Aorta (tissue), 5 donors: ENCODE data around the gene C3. TPM values are rescaled to one million over a fixed set of nuclear protein-coding genes. Genes with fewer than 3 reads are reported as not detected.

Source experiments
- ATAC-seq: fragments of 200-7000 bp; cut with Tn5 transposase; one replicate; pipeline ENCODE4 v1.9.1; 2022; ENCODE audit warnings: moderate library complexity; ENCODE audit not compliant: low FRiP score
- DNase-seq, 2 donors: peaks; one replicate each; pipeline ENCODE4 v3.0.0-alpha.2; 2020
- H3K27ac ChIP-seq, 2 donors: one replicate each; pipeline ENCODE4 v1.5.1; 2013; ENCODE audit warnings: low read length in 2 of 2, mild to moderate bottlenecking in 2 of 2, moderate library complexity in 2 of 2, control low read depth in 1 of 2, inconsistent platforms in 1 of 2, low read depth in 1 of 2
- H3K27me3 ChIP-seq, 2 donors: one replicate each; pipeline ENCODE4 v1.6.1; 2013; ENCODE audit warnings: control low read depth in 1 of 2, low read length in 1 of 2, mild to moderate bottlenecking in 1 of 2, moderate library complexity in 1 of 2; ENCODE audit not compliant: insufficient read depth in 2 of 2, control insufficient read depth in 1 of 2
- H3K36me3 ChIP-seq, 2 donors: one replicate each; pipeline ENCODE4 v1.6.1; 2013; ENCODE audit warnings: control low read depth in 1 of 2, low read length in 1 of 2, mild to moderate bottlenecking in 1 of 2; ENCODE audit not compliant: insufficient read depth in 2 of 2, control insufficient read depth in 1 of 2
- H3K4me1 ChIP-seq, 2 donors: one replicate each; pipeline ENCODE4 v1.6.1; 2013; ENCODE audit warnings: low read length in 2 of 2, control low read depth in 1 of 2, mild to moderate bottlenecking in 1 of 2, moderate library complexity in 1 of 2; ENCODE audit not compliant: insufficient read depth in 2 of 2, control insufficient read depth in 1 of 2
- H3K4me3 ChIP-seq, 2 donors: one replicate each; pipeline ENCODE4 v1.5.1; 2013; ENCODE audit warnings: low read length in 2 of 2, control low read depth in 1 of 2, mild to moderate bottlenecking in 1 of 2
- H3K9me3 ChIP-seq: one replicate; pipeline ENCODE4 v1.6.1; 2013; ENCODE audit warnings: mild to moderate bottlenecking, low read length; ENCODE audit not compliant: control insufficient read depth
- WGBS, 2 donors: extraction: QIAGEN DNeasy Blood & Tissue Kit; methylation state at CpG; one replicate each; pipeline ENCODE4 v1.1.7; 2013; 5-methylcytosine and 5-hydroxymethylcytosine counted together
- intact Hi-C, 2 donors: fragments of 100-400 bp; cut with DNase I; formaldehyde crosslinking; loops; one replicate each; pipeline versions ENCODE4 v1.14.2 to v1.15.0; 2022
- polyA plus RNA-seq, 2 donors: library from polyadenylated mRNA; stranded (reverse); fragments of 200-250 nt; gene quantifications; one replicate each; pipeline ENCODE4 v1.2.3, GENCODE V29; 2013
- total RNA-seq, 2 donors: library from RNA; stranded (reverse); fragmentation: NEBNext Ultra II Directional; extraction: Animal tissue kit (Norgen Biotek cat#: 25700); gene quantifications; one replicate each; pipeline ENCODE4 v1.2.1, GENCODE V29; 2021
- donor health status: healthy with polysubstance abuse.
- donor health status: Bipolar disorder and iron deficiency.
- donor health status: DM: no; HTN: no; CAD: no.
- donor health status: DM: no; HTN: no; CAD: no.
- donor health status: DM: yes; HTN: yes; CAD: no.

Gene C3
- total and polyA plus RNA-seq, 4 donors = 9.1 to 3,196 (median 522) TPM

DNA sequence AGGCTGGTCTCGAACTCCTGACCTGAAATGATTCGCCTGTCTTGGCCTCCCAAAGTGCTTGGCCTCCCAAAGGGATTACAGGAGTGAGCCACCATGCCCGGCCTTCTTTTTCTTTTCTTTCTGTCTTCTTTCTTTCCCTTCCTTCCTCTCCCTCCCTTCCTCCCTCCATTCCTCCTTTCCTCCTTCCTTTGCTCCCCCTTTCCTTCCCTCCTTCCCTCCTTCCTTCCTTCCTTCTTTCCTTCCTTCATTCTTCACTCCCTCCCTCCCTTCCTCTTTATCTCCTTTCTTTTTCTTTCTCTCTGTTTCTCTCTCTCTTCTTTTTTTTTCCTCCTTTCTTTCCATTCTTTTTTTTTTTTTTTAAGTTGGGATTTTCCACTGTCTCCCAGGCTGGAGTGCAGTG, 12.1 kb downstream of the C3 start:
- no peak overlapping the region for H3K4me3 ChIP-seq
- no peak for ATAC-seq
- no peaks in the 10 kb centered on the region for H3K9me3 ChIP-seq
- intact Hi-C loops = no loop called here
- no peaks in the 10 kb centered on the region for H3K4me1 ChIP-seq
- no peak for DNase-seq
- H3K27ac ChIP-seq = no peak overlapping the region
- H3K36me3 ChIP-seq = no peaks in the 10 kb centered on the region
- WGBS, 2 donors = 80 to 95% methylated on average over 3 of the region's 3 CpGs
- H3K27me3 ChIP-seq = no peaks in the 10 kb centered on the region

DNA sequence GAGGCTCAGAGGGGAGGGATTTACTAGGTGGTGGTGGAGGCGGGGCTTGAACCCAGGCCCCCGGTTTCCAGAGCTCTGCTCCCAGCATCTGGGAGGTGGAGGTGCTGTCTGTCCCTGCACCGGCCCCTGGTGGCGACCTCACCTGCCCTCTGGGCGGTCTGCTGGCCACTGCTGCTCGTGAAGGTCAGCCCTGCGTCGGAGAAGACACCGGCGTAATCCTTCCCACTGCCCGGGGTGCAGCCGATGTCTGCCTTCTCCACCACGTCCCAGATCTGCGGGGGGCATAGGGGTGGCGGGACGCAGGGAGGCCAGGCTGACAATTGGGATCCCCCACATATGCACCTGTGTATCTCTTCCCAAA, 12.8 kb downstream of the C3 start:
- H3K9me3 ChIP-seq = no peaks in the 10 kb centered on the region
- no peak overlapping the region for H3K27ac ChIP-seq
- 71 to 77% methylated on average over 14 to 16 of the region's 16 CpGs for WGBS, 2 donors
- intact Hi-C loops = no loop called here
- no peaks in the 10 kb centered on the region for H3K36me3 ChIP-seq
- ATAC-seq (no peak), DNase-seq (peak; percentile 35 to 59)
- no peaks in the 10 kb centered on the region for H3K27me3 ChIP-seq
- no peaks in the 10 kb centered on the region for H3K4me1 ChIP-seq
- H3K4me3 ChIP-seq = no peak overlapping the region

DNA sequence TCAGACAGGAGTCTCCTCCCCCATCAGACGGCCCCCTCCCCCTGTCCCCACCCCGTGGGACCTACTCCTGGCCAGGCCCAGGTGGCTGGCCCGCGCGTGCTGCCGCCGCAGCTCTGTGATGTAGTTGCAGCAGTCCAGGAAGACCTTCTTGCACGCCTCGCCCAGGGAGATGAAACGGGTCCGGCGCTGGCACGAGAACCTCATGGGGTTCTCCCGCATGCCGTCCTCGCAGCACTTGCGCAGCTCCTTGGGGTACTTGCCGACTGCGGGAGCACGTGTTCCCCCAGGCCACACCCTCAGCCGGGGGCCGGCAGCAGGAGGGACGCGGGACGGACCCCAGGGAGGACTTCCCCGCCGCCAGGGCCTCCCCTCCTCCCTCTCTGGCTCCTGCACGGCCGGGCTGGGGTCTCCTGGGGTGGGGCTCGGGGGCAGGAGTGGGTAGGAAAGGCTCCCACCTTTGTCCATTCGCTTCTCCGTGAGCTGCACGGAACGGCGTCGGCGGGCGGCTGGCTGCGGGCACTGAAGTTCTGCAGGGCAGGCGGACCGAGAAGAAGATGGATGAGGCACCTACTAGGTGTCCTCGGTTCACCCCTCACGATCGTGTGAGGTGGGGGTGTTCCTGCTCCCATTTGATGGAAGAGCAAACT, 13.3 kb downstream of the C3 start:
- Histone ChIP-seq H3K27ac (no peak overlapping the region), H3K27me3 (no peaks in the 10 kb centered on the region), H3K9me3 (no peaks in the 10 kb centered on the region), H3K4me1 (no peaks in the 10 kb centered on the region), H3K4me3 (no peak overlapping the region), H3K36me3 (no peaks in the 10 kb centered on the region)
- 82 to 86% methylated on average over 42 to 44 of the region's 44 CpGs for WGBS, 2 donors
- DNase-seq (peak; percentile 34 to 72), ATAC-seq (no peak)
- intact Hi-C loops = no loop called here

DNA sequence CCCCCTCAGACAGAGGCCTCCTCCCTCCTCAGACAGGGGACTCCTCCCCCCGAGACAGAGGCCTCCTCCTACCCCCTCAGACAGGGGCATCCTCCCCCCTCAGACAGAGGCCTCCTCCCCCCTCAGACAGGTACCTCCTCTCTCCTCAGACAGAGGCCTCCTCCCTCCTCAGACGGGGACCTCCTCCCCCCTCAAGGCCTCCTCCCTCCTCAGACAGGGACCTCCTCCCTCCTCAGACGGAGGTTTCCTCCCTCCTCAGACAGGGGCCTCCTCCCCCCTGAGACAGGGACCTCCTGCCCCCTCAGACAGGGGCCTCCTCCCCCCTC, 13.9 kb downstream of the C3 start:
- intact Hi-C loops = no loop called here
- ATAC-seq = peak; percentile 8
- H3K36me3 ChIP-seq = no peaks in the 10 kb centered on the region

DNA sequence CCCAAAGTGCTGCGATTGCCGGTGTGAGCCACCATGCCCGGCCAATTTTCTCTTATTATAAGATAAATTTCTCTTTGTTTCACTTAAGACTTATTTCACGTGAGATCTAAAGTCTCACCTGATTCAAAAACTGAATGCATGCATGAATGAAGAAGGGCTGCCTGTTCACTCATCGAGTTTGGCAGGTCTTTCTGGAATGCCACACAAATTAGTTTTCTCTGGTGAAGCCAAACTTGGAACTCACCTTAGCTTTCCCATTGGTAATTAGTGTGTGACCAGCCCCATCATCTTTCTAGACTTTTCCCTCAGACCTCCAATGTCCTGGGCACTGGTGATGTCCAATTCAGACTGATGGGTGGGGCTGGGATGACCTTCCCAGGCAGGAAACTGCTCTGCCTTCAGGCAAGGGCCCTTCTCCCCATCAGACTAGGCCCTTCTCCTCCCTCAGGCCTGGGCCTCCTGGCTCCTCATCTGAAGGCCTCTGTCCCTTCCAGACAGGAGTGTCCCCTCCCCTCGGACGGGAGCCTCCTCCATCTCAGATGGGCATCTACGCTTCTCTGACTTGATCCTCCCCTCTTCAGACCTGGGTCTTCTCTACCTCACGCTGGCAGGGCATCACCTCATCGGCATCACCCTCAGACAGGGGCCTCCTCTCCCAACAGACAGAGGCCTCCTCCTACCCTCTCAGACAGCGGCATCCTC, 14.4 kb downstream of the C3 start:
- Histone ChIP-seq H3K27ac (no peak overlapping the region), H3K27me3 (no peaks in the 10 kb centered on the region), H3K4me3 (no peak overlapping the region), H3K36me3 (no peaks in the 10 kb centered on the region), H3K4me1 (no peaks in the 10 kb centered on the region), H3K9me3 (no peaks in the 10 kb centered on the region)
- 77 to 80% methylated on average over 11 of the region's 11 CpGs for WGBS, 2 donors
- DNase-seq = peak; percentile 31 to 38
- intact Hi-C loops = no loop called here
- ATAC-seq = no peak

More for the DNA sequence above, 13.9 kb downstream of the C3 start:
- Histone ChIP-seq H3K27ac (no peak overlapping the region), H3K4me3 (no peak overlapping the region), H3K27me3 (no peaks in the 10 kb centered on the region), H3K4me1 (no peaks in the 10 kb centered on the region), H3K9me3 (no peaks in the 10 kb centered on the region)
- DNase-seq = no peak
- WGBS, 2 donors = 40 to 50% methylated on average over 3 of the region's 3 CpGs

DNA sequence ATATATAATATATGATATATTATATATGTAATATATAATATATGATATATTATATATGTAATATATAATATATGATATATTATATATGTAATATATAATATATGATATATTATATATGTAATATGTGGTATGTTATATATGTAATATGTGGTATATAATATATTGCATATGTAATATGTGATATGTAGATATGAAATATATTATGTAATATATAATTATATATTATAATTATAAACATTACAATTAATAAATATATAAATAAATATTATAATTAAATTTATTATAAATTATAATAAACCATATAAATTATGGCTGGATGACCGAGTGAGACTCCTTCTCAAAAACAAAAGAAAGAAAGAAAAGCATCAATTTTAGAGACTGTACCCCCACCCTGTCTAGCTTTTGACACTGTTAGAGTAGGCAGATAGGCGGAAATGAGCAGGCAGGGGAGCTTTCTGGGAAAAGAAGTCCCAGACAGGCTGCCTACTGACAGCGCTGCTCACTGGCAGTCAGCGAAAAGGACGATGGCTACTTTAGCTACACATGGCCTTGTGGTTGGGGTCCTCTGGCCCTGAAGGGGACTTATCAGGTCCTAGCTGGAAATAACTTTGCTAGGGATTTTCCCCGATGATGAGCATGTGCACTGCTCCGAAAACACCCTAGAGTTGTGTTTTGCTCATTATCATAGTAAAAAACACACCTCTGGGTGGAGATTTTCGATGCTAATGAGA, 19.7 kb downstream of the C3 start:
- Histone ChIP-seq H3K27me3 (no peaks in the 10 kb centered on the region), H3K36me3 (no peaks in the 10 kb centered on the region), H3K27ac (no peak overlapping the region), H3K9me3 (no peaks in the 10 kb centered on the region), H3K4me3 (no peak overlapping the region), H3K4me1 (no peaks in the 10 kb centered on the region)
- intact Hi-C loops = no loop called here
- DNase-seq = peak in 1 of 2 donors; percentile 34
- no peak for ATAC-seq
- 82 to 84% methylated on average over 8 of the region's 8 CpGs for whole genome bisulfite sequencing, 2 donors

DNA sequence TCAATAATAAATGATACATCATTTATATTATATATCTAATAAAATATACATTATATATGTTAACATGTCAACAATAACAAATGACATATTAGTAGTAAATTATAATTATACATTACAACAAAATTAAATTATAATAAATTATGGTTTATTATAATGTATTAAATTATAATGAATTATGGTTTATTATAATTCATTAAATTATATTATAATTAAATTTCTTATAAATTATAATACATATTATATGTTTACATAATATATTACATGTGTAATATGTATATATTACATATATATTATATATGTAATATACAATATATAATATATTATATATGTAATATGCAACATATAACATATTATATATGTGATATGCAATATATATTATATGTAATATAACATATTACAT, 20.5 kb downstream of the C3 start:
- DNase-seq = no peak
- H3K36me3 ChIP-seq = no peaks in the 10 kb centered on the region
- no peaks in the 10 kb centered on the region for H3K27me3 ChIP-seq
- no peak overlapping the region for H3K27ac ChIP-seq
- H3K9me3 ChIP-seq = no peaks in the 10 kb centered on the region
- intact Hi-C loops = no loop called here
- H3K4me3 ChIP-seq = no peak overlapping the region
- no peaks in the 10 kb centered on the region for H3K4me1 ChIP-seq
- no peak for ATAC-seq

DNA sequence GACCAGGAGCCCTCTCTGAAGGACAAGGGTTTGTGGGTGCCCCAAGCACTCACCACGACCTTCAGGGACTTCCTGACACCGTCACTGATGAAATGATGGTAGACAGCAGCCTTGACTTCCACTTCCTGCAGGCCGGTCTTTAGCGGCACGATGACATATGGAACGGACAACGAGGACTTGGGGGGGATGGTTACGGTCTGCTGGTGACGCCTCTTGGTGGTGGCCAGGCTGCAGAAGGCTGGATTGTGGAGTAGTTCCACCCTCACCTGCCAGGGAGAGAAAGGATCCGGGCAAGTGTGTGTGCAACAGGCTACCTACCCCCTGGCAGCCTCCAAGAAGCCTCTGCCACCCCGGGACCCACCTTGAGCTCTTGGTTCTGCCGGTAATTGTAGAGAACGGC, 23.2 kb downstream of the C3 start:
- H3K27me3 ChIP-seq = no peaks in the 10 kb centered on the region
- no peaks in the 10 kb centered on the region for H3K4me1 ChIP-seq
- intact Hi-C loops = no loop called here
- DNase-seq (peak in 1 of 2 donors; percentile 30), ATAC-seq (no peak)
- no peaks in the 10 kb centered on the region for H3K9me3 ChIP-seq
- H3K4me3 ChIP-seq = no peak overlapping the region
- H3K36me3 ChIP-seq = no peaks in the 10 kb centered on the region
- WGBS, 2 donors = 71 to 81% methylated on average over 13 of the region's 13 CpGs
- H3K27ac ChIP-seq = no peak overlapping the region
